GM12801 (cell line): ENCODE results near the gene PCAT6.

Experiments used
- CTCF ChIP-seq: IDR thresholded peaks from one replicate; pipeline ENCODE4 v1.5.1; 2011; ENCODE audit warnings: control low read depth; ENCODE audit not compliant: insufficient read length; ENCODE audit errors: extremely low read depth

Gene PCAT6

GRCh38 chr1:202802034-202802433, 8.7 kb upstream of the PCAT6 start:
- TF ChIP-seq CTCF = no peak

GRCh38 chr1:202802998-202803932, 7.5 kb upstream of the PCAT6 start:
- TF ChIP-seq CTCF = no peak

GRCh38 chr1:202804126-202804525, 6.6 kb upstream of the PCAT6 start:
- no peak for TF ChIP-seq CTCF

GRCh38 chr1:202805886-202806844, 4.6 kb upstream of the PCAT6 start:
- TF ChIP-seq CTCF = no peak

GRCh38 chr1:202806845-202807450, 3.8 kb upstream of the PCAT6 start:
- no peak for TF ChIP-seq CTCF

GRCh38 chr1:202807451-202807925, 3.3 kb upstream of the PCAT6 start:
- TF ChIP-seq CTCF = no peak
